Measurements from ENCODE around the gene BNIP5.

DNA sequence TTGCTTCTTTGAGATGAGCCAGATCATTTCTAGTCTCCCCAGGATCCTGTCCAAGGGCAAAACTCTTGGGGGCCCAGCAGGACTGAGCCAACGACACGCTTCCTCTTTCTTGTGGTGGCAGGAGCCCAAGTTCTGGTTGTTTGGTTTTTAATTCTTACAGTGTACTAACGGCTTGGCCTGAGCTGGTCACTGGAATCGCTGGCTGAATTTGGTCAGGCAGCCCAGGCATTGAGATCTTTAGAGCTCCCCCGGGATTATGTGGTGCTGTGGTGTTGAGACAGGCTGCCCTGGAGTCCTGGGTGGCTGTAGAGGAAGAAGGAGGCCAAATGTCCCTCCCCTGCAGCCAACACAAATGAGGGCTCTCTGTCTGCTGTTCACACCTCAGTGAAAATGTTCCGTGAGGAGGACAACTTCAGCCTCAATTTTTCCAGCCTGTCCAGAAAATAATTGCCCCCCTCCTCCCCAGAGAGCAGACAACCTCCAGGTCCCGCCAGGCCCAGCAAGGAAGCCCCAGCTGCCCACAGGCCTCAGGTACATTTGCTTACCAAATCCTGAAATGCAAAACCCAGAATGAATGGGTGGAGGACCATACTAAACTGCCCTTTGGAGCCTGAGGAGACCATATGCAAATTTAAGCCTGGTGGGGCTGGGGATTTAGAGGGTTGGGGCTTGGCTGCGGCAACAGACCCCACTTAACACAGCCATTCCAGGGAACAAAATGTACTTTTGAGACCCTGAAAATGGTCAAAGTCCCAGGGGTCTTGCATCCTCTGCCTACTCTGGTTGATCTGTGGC lies 23.6 kb downstream of the BNIP5 start:
- TF ChIP-seq, protein P1, sequence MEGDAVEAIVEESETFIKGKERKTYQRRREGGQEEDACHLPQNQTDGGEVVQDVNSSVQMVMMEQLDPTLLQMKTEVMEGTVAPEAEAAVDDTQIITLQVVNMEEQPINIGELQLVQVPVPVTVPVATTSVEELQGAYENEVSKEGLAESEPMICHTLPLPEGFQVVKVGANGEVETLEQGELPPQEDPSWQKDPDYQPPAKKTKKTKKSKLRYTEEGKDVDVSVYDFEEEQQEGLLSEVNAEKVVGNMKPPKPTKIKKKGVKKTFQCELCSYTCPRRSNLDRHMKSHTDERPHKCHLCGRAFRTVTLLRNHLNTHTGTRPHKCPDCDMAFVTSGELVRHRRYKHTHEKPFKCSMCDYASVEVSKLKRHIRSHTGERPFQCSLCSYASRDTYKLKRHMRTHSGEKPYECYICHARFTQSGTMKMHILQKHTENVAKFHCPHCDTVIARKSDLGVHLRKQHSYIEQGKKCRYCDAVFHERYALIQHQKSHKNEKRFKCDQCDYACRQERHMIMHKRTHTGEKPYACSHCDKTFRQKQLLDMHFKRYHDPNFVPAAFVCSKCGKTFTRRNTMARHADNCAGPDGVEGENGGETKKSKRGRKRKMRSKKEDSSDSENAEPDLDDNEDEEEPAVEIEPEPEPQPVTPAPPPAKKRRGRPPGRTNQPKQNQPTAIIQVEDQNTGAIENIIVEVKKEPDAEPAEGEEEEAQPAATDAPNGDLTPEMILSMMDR (IDR thresholded peaks at IDR 0.05): no peak
- no peak for TF ChIP-seq POLR2A (IDR thresholded peaks at IDR 0.05)

All from testis (tissue), 2 donors.